Coronary artery (tissue), 2 donors: ENCODE measurements around the gene CXorf58.

ENCODE experiments used
- DNase-seq: peaks from one replicate; pipeline ENCODE4 v3.0.0-alpha.2; 2017; ENCODE audit warnings: low spot score
- H3K27ac ChIP-seq, 2 donors: fragments of 200-600 bp; sonication (generic); one replicate each; pipeline ENCODE4 v1.5.1; 2016 to 2019
- H3K4me3 ChIP-seq: fragments of 200-600 bp; sonication (generic); 2 replicates; pipeline ENCODE4 v1.5.1; 2016; ENCODE audit warnings: mild to moderate bottlenecking, moderate library complexity
- TF ChIP-seq, protein P1 (sequence below): fragments of 200-600 bp; sonication (generic); IDR thresholded peaks from one replicate; pipeline ENCODE4 v1.5.1; 2019; ENCODE audit warnings: antibody characterized with exemption

The CXorf58 gene

DNA sequence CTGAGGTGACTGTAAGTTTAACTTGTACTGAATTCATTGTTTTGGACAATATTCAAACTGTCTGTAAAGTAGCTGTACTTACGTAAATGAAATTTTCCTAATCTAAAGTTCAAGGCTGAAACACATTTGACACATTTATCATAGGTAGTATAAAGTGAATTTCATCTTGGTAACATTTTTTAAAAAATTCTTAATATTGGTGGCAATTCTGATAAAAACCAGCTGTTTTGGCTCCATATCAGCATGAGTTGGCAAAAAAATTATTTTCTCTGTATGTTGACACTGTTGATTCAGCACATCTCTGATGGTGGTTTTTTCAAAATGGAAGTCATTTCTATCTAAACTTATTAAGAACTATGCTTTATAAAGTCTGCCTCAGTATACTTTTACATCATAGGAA, 30.9 kb downstream of the CXorf58 start:
- Histone ChIP-seq H3K4me3 (no peak overlapping the region), H3K27ac (no peak overlapping the region)
- TF ChIP-seq, protein P1, sequence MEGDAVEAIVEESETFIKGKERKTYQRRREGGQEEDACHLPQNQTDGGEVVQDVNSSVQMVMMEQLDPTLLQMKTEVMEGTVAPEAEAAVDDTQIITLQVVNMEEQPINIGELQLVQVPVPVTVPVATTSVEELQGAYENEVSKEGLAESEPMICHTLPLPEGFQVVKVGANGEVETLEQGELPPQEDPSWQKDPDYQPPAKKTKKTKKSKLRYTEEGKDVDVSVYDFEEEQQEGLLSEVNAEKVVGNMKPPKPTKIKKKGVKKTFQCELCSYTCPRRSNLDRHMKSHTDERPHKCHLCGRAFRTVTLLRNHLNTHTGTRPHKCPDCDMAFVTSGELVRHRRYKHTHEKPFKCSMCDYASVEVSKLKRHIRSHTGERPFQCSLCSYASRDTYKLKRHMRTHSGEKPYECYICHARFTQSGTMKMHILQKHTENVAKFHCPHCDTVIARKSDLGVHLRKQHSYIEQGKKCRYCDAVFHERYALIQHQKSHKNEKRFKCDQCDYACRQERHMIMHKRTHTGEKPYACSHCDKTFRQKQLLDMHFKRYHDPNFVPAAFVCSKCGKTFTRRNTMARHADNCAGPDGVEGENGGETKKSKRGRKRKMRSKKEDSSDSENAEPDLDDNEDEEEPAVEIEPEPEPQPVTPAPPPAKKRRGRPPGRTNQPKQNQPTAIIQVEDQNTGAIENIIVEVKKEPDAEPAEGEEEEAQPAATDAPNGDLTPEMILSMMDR = no peak
- no peak for DNase-seq

- TF ChIP-seq, protein P1 = no peak
- no peak for DNase-seq
- no peak overlapping the region for H3K27ac ChIP-seq
- H3K4me3 ChIP-seq = no peak overlapping the region
These were observed 31.4 kb downstream of the CXorf58 start for GRCh38 chrX:23939203-23939602.

DNA sequence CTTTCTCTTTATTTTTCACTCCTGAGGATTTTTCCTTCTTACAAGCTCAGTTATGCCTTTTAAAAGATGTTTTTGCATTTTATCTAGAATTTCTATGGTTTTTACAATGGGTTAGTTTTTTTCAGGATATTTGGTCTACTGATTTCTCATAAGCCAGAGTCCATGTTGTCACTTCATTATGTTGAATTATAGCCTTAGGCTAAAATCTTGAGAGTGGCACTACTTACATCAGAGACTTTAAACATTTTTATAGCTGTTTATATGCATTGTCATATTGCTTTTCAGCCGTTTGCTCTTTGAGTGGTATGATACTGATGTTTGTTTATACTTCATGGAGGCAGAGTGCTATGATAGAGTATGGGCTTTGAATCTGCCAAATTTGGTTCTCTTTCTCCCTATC, 36.4 kb downstream of the CXorf58 start:
- TF ChIP-seq, protein P1 = no peak
- DNase-seq = no peak
- Histone ChIP-seq H3K27ac (no peak overlapping the region), H3K4me3 (no peak overlapping the region)

DNA sequence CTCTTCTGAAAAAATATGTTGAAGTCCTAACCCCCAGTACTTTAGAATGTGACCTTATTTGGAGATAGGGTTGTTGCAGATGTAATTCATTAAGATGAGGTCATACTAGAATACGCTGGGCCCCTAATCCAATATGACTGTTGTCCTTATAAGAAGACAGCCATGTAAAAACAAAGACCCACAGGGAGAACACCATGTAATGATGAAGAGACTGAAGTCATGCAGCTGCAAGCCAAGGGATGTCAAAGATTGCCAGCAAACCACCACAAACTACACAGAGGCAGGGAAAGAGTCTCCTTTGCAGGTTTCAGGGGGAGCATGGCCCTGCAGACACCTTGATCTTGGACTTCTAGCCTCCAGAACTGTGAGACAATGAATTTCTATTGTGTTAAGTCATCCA, 37.4 kb downstream of the CXorf58 start:
- Histone ChIP-seq H3K4me3 (no peak overlapping the region), H3K27ac (no peak overlapping the region)
- no peak for DNase-seq
- TF ChIP-seq, protein P1 = no peak

- Histone ChIP-seq H3K4me3 (no peak overlapping the region), H3K27ac (no peak overlapping the region)
- TF ChIP-seq, protein P1 = no peak
These were observed 44.6 kb downstream of the CXorf58 start for GRCh38 chrX:23952391-23952790.

GRCh38 chrX:23952984-23953907, 45.4 kb downstream of the CXorf58 start:
- Histone ChIP-seq H3K27ac (peak overlapping the region in 1 of 2 donors; percentile 36), H3K4me3 (peak overlapping the region; percentile 2)
- DNase-seq = no peak
- TF ChIP-seq, protein P1 = no peak

More at GRCh38 chrX:23952391-23952790, 44.6 kb downstream of the CXorf58 start:
- DNase-seq = no peak

- Histone ChIP-seq H3K4me3 (no peak overlapping the region), H3K27ac (no peak overlapping the region)
- TF ChIP-seq, protein P1 = no peak
- DNase-seq = no peak
These were observed 46.1 kb downstream of the CXorf58 start for GRCh38 chrX:23953908-23954269.
